ENCODE data around the gene PLXNA2. TPM values are rescaled to one million over a fixed set of nuclear protein-coding genes. Genes with fewer than 3 reads are reported as not detected.

PLXNA2 gene
- total and polyA plus RNA-seq, 8 donors: 48.7 to 137 (median 72.9) TPM

DNA sequence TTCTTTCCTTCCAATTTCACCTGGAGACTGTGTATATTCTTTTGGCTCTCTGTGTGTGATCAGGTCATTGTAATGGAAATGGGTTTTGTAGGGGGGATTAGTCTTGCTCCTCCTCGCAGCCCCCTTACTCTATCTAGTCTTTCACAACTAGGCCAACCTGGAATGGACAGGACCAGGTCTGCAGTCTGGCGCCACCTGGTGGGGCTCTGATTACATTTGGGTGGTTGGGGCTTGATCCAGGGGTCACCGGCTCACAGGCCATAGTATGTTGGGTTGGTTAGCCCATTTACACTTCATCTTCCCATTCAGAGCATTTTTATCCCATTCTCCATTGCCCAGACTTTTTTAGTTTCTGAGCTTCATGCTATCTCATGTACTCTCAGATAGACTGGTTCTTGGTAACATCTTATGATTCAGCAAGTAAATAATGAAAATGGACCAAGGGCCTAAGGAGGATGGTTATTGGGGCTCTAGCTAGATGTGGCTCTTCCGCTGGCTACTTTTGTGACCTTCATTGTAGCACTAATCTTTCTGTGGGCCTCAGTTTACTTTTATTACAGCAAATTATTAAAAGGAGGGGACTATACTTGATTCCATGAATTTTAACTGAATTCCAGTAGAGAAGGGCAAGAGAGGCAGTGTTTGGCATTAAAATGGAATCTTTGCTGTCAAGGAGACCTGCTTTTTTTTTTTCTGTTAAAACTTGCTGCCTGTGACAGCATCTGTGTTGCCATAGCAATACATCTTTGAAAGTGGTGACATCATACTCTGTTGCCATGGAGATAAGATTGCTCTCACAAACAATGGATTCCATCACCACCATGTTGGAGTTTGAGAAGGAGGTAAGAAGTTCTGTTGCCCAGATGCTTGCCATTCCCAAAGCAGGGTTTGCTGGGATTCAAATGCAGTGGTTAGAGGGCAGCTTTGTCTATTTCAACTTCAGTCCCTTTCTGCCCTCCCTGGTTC, 150.1 kb downstream of the PLXNA2 start:
- ATAC-seq: peak; percentile 52 to 87 (median 82)
- H3K27me3 ChIP-seq: no peaks in the 10 kb centered on the region
- H3K4me1 ChIP-seq: no peaks in the 10 kb centered on the region
- TF ChIP-seq, protein P1, sequence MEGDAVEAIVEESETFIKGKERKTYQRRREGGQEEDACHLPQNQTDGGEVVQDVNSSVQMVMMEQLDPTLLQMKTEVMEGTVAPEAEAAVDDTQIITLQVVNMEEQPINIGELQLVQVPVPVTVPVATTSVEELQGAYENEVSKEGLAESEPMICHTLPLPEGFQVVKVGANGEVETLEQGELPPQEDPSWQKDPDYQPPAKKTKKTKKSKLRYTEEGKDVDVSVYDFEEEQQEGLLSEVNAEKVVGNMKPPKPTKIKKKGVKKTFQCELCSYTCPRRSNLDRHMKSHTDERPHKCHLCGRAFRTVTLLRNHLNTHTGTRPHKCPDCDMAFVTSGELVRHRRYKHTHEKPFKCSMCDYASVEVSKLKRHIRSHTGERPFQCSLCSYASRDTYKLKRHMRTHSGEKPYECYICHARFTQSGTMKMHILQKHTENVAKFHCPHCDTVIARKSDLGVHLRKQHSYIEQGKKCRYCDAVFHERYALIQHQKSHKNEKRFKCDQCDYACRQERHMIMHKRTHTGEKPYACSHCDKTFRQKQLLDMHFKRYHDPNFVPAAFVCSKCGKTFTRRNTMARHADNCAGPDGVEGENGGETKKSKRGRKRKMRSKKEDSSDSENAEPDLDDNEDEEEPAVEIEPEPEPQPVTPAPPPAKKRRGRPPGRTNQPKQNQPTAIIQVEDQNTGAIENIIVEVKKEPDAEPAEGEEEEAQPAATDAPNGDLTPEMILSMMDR (IDR thresholded peaks at IDR 0.05): peak; percentile 50 to 71 (median 65)
- peaks cover 11 to 87% (median 17%) of the 10 kb centered on the region in 3 donors for H3K36me3 ChIP-seq
- no peak overlapping the region for H3K4me3 ChIP-seq
- 51 to 59% methylated on average over 4 of the region's 4 CpGs for WGBS, 2 donors
- FAIRE-seq: no peak
- intact Hi-C loops (cut with DNase I): loop anchor here in 2 of 3 donors (5.0 kb wide), 2 partner anchors 67 to 72 kb away; no protein-coding TSS in a partner anchor
- no peak overlapping the region for H3K27ac ChIP-seq
- no peaks in the 10 kb centered on the region for H3K9me3 ChIP-seq
- peak in 5 of 6 donors; percentile 40 to 85 (median 62) for DNase-seq

DNA sequence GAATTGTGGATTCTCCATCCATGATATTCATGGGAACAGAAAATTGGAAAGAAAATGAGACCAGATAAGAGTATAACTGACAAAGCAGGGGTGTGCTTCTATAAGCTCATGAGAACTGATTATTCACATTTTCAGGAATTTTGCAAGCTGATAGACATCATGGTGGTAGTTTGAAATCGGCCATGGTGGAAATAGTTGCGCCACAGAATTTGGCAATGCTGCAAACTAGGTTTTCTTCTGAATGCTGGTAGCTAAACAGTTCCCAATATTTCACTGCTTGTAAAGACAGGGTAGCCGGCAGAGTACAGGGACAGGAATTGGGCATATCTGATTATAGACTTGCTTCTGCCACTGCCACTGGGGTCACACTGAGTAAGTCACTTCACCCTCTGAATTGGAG, 151.1 kb downstream of the PLXNA2 start:
- Histone ChIP-seq H3K9me3 (no peaks in the 10 kb centered on the region), H3K4me3 (no peak overlapping the region), H3K27me3 (no peaks in the 10 kb centered on the region), H3K4me1 (no peaks in the 10 kb centered on the region), H3K36me3 (peaks cover 11 to 88% (median 17%) of the 10 kb centered on the region in 3 donors), H3K27ac (no peak overlapping the region)
- TF ChIP-seq, protein P1 (IDR thresholded peaks at IDR 0.05): no peak
- FAIRE-seq: no peak
- intact Hi-C loops (cut with DNase I): loop anchor here in 2 of 3 donors (5.0 kb wide), 2 partner anchors 66 to 71 kb away; no protein-coding TSS in a partner anchor
- no peak for ATAC-seq
- WGBS, 2 donors: 87 to 93% methylated on average over 3 of the region's 3 CpGs
- no peak for DNase-seq

DNA sequence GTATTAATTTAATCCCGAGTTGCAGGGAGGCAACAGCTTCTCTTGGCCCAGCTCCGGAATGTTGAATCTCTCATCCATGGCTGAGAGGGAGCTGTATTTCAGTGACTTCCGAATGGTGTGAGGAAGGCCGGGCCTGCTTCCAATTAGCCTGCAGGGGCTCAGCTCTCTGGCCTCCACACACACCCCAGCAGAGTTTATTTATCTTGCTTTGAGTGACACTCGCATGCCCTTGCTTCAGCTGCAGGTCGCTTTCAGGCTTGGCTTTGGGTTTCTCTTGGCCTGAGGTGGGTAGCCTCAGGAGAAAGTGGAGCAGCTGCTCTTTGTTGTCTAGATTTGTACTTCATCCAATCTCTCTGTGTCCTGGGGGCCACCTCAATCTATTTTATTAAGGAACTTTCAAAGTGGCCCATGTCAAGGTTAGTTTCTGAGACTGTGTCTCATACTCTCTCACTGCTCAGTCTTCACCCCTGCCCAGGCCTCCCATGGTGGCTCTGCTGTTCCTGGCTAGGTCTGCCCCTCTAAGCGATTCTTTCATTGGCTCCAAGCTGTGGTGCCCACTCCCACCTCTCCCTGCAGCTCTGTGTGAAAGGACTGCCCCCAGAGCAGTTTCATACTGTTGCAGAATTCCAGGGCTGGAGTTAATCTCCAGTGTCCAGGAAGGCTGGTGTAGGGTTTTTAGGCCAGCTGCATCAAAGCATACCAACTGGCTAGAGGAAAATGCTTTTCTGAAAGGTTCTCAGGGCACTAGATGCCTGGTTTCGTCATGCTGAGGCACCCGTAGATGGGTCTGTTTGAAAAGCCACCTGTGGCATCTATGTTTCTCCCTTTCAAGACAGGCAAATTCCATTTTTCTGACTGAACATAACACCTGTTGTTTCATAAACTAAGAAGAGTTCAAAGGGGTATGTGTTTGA, 153.5 kb downstream of the PLXNA2 start:
- intact Hi-C loops (cut with DNase I): loop anchor here in 2 of 3 donors (5.0 kb wide), 2 partner anchors 63 to 68 kb away; no protein-coding TSS in a partner anchor
- WGBS, 2 donors: 72 to 80% methylated on average over 9 of the region's 9 CpGs
- TF ChIP-seq, protein P1 (IDR thresholded peaks at IDR 0.05): no peak
- ATAC-seq (no peak), FAIRE-seq (no peak), DNase-seq (no peak)
- Histone ChIP-seq H3K4me3 (no peak overlapping the region), H3K4me1 (no peaks in the 10 kb centered on the region), H3K27me3 (no peaks in the 10 kb centered on the region), H3K9me3 (no peaks in the 10 kb centered on the region), H3K36me3 (peaks cover 8 to 74% (median 13%) of the 10 kb centered on the region in 3 donors), H3K27ac (no peak overlapping the region)

DNA sequence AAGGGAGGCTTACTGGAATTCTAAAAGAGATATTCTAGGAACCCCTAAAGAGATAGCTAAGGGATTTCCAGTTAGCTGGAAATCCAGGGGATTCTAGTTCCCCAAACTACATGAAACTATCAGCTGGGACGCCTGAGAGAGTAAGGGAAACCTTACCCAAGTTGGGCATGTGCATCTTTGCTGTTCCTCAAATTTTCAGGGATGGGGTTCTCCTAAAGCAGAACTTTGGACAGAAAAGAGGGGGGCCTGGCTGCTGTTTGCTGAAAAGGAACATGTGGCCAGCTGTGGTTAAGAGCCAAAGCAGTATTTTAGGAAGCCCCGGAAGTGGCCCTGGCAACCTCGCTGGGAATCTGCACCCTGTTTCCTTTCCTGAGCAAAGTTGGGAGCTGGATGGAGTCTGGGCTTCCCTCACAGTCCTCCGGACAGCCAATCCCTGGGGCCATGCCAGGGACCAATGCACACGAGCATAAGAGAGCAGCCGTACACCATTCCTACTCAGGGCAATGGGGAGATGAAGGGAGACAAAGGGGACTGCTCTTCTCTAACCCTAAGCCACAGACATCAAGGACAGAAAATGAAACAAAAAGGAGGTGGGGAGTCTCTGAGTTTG, 154.3 kb downstream of the PLXNA2 start:
- H3K27ac ChIP-seq: no peak overlapping the region
- ATAC-seq: no peak

More for the DNA sequence above, 154.3 kb downstream of the PLXNA2 start:
- no peak overlapping the region for H3K4me3 ChIP-seq
- DNase-seq (no peak), FAIRE-seq (no peak)
- TF ChIP-seq, protein P1 (IDR thresholded peaks at IDR 0.05): no peak
- H3K9me3 ChIP-seq: no peaks in the 10 kb centered on the region
- intact Hi-C loops (cut with DNase I): loop anchor here in 2 of 3 donors (5.0 kb wide), 2 partner anchors 63 to 68 kb away; no protein-coding TSS in a partner anchor
- H3K4me1 ChIP-seq: no peaks in the 10 kb centered on the region
- peaks cover 8 to 74% (median 13%) of the 10 kb centered on the region in 3 donors for H3K36me3 ChIP-seq
- H3K27me3 ChIP-seq: no peaks in the 10 kb centered on the region
- 76 to 77% methylated on average over 6 of the region's 6 CpGs for WGBS, 2 donors

Data from pancreas (tissue), 10 donors.